ENCODE results near the gene CPEB4.

CPEB4 gene

GRCh38 chr5:173913686-173914321, 25.7 kb downstream of the CPEB4 start:
- DNase-seq (ENCODE audit: low spot score) = no peak

GRCh38 chr5:173915310-173916014, 27.3 kb downstream of the CPEB4 start:
- no peak for DNase-seq (ENCODE audit: low spot score)

DNA sequence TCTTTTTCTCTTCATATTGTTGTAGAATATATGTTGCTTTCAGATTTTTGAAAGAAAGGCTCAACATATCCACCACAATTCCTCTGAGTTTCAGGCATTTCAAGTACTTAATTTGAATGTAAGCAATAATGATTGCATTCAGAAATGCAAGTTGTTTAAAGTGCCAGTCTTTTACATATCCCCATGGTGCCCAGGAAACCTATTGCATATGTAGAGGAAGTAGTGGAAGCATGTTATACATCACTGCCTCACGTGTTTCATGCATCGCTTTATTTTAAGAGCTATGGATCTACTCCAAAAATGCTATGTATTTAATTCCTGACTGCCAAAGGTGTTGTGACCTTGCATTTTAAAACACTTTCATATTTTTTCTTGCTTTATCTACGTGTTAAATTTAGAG, 28.1 kb downstream of the CPEB4 start:
- no peak for DNase-seq (ENCODE audit: low spot score)

DNA sequence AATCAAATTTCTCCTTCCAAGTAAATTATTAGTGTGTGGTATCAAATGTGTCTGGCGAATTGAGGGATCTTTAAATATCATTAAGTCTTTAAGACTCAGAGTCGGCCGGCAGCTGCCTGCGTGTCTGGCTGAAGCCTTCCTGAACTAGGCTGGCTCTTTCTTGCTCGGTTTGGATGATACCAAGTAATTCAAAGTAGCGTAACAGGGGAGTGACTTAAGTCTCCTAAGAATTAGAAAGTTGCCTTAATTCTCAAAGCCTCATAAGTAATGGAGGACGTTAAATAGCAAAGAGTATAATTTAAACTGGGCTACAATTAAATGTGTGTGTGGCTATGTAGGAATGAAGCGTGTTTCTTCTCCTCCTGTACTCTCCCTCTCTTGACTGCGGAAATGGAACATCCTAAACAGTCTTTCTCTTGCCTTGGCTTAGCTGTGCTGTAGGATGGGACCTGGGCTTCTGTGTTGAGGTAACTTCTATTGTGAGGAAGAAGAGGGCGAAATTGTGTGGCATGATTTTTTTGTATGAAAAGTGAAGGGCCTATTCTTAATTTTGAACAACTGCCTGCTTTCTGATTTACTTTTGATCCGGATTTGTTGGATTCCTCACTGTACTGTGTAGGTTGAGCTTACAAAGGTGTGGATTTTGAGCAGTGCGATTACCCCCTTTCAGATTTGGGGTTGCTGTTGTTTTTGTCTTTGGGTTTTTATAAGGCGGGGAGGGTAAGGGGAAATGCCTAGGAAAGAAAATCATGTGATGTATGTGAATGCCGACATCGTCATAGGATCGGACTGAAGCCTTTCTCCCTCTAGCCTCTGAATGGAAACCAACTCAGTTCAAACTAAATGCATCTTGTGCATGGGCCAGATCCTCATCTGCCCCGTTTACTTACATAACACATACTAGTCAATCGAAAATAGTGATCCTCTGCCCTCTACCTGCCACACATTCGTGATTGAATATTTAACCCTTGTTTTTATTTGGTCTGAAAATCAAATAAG, 29.9 kb downstream of the CPEB4 start:
- peak; percentile 76 for DNase-seq (ENCODE audit: low spot score)

- no peak for DNase-seq (ENCODE audit: low spot score)
These were observed 31.3 kb downstream of the CPEB4 start for GRCh38 chr5:173919443-173919842.

DNA sequence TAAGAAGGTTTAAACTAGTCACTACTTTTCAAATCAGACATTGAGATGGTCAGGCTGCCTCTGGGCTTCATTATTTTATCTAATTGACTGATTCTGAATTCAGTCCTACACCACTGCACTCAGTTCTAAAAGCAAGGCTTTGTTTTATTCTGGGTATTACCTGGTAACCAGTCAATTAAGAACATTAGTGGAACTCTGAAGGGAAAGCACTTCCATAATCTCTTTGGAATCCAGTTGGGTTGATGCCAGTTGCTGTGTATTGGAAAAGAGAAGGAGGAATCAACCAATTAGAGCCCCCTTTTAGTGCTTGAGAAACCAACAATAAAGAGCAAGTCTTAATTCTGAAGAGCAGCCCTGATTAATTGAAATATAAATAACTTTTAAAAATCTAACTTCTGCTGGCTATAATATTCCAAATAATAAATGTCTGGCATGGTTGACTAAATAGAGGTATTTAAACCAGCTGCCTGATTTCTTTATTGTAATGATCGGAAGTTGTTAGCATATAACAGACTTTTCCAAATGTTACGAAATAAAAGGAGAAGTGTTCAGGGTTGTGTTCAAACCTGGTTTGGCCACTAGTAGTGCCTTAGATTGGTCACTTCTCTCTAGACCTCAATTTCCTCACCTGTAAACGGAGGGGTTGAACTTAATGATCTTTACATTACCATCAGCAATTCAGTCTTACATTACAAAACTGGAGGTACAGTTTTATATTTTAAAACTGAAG, 32.0 kb downstream of the CPEB4 start:
- no peak for DNase-seq (ENCODE audit: low spot score)

DNA sequence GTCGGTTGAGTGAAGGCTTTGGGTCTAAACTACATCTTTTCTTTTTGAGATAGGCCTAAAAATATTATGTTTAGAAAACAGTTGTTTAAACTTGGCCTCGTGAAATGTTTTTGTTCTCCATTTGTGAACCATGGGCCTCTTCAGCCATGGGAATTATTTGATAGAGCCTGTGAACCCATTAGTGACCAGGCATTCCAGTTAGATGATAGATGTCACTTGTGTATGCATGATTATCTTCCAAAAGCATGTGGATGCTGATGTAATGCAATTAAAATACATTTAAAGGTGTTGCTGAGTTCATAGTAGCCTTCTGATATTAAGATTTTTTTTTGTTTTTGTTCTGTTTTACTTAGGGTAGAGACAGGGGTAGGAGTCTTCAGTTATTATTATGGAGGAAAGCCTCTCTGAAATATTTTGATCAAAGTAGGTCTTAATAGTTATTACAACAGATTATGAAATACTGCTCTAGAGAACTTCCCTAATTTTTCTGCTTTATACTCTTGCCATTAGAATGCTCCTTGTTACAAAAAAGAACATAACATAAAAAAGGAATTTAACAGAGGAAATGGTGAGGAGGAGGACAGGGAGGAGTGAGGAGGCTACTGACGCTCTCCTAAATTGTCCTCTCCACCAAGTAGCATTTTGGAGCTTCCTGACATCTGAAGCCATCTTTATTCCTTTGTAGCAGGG, 32.9 kb downstream of the CPEB4 start:
- DNase-seq (ENCODE audit: low spot score) = no peak

GRCh38 chr5:173922527-173922926, 34.4 kb downstream of the CPEB4 start:
- no peak for DNase-seq (ENCODE audit: low spot score)

DNA sequence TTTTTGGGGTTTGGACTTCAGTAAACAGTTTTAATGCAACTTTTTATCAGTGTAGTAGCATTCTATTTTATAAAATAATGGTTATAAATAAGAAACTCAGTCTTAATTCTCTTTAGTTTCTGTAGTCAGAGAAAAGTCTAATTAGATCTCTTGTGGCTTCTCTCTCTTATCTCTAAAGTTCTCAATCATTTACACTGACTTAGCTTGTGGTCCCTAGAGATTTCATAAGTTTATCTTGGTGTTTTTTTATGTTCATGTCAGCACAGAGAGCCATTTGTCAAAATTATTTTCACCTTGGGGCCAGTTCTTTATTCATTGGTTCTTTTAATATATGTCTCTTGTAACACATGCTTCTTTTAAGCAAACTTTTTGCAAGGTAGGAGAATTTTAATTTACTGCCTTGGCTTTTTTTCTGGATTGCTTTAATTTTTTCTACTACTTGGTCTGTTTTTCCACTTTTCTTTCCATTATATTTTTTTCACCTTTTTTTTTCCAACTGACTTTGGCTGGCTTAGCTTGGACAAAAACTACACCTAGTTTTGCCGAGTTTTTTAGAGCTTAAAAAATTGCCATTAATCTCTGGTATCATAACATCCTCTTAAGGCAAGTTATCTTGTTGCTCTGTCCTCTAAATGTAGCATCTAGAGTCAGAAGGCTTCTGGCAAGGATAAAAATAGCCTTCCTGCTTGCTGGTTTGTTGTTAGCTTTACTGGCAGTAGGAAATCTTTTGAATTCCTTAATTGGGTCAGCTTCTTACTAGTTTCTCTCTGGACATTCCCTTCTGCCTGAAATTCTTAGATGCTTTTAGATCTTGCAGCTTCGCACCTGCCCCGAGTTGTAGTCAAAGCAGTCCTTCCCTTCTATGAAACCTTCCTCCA, 35.3 kb downstream of the CPEB4 start:
- no peak for DNase-seq (ENCODE audit: low spot score)

DNA sequence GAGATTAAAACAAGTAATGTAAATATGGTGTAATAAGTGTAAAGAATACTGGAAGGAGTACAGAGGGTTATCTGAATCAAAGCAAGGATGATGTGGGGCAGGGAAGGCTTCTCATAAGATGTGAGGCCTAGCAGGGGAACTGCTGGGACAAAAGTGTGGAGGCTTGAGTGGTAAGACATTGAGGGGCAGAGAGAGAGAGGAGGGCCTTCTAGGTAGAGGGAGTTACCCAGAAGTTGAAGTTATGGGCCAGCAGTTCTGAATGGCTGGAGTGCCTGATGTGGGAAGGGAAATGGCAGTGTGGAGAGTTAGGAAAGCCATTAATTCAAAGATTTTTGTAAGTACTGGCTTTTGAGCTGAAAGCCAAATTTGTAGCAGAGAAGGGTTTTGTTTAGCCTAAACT, 36.8 kb downstream of the CPEB4 start:
- DNase-seq (ENCODE audit: low spot score) = no peak

GRCh38 chr5:173925449-173926071, 37.4 kb downstream of the CPEB4 start:
- DNase-seq (ENCODE audit: low spot score) = peak; percentile 45

DNA sequence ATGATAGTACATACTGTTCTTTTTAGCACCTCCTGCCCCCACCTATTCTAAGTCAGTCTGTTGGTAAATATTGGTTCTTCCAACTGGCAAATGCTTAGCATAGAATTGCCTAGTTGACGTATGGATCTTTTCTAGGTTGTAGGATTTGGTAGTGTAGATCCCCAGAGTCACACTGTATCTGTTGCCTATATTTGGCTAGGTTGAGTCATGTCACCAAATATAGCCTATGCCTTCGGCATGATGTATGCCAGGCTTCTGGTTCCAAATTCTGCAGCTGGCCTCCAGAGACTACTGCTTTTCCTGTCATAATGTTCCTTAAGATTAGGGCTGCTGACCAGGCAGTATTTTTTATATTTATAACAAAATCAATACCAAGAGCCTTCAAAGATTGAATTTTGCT, 38.2 kb downstream of the CPEB4 start:
- no peak for DNase-seq (ENCODE audit: low spot score)

GRCh38 chr5:173928871-173929574, 40.9 kb downstream of the CPEB4 start:
- no peak for DNase-seq (ENCODE audit: low spot score)

- DNase-seq (ENCODE audit: low spot score) = no peak
These were observed 44.6 kb downstream of the CPEB4 start for GRCh38 chr5:173932695-173933139.

DNA sequence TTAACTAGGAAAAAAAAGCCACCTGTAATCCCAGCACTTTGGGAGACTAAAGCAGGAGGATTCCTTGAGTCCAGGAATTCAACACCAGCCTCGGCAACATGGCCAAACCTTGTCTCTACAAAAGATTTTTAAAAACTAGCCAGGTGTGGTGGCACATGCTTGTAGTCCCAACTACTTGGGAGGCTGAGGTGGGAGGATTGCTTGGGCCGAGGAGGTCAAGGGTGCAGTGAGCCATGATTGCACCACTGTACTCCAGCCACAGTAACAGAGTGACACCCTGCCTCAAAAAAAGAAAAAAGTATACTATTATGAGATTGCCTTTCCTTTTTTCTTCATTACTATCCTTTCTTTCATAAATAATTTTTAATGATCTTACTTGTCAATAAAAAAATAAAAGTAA, 45.8 kb downstream of the CPEB4 start:
- DNase-seq (ENCODE audit: low spot score) = no peak

- DNase-seq (ENCODE audit: low spot score) = no peak
These were observed 47.2 kb downstream of the CPEB4 start for GRCh38 chr5:173935396-173935795.

DNA sequence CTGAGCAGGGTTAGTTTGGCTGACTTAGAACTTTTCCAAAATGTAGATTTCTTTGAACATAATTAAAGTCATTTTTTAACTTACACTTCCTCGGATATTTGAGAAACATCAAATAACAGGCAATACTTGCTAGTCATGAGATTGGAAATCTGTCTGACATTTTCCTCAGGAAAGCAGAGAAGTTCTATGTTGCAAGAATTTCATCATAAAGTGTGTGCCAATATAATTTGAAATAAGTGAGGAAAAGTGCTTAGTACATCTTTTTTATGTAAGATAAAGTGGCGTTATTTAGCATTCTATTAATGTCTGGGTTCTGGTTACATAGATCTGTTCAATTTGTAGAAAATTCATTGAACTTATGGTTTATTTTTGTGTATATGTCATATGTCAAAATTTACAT, 52.1 kb downstream of the CPEB4 start:
- DNase-seq (ENCODE audit: low spot score) = no peak

GRCh38 chr5:173941102-173941501, 53.0 kb downstream of the CPEB4 start:
- no peak for DNase-seq (ENCODE audit: low spot score)

GRCh38 chr5:173941758-173942401, 53.7 kb downstream of the CPEB4 start:
- DNase-seq (ENCODE audit: low spot score) = no peak

Data from CD4-positive, alpha-beta T cell treated with Interleukin-6 at 100 ng/mL for 8 hours (primary cell).